MM.1S (cell line): Measurements from ENCODE around the gene TECPR2.

Source experiments
- EZH2 ChIP-seq: fragments of 300-600 bp; sonication (generic); optimal IDR thresholded peaks from 2 replicates; pipeline ENCODE3; 2017; ENCODE audit warnings: low read depth, mild to moderate bottlenecking, antibody characterized with exemption, low read length, mixed read lengths
- TF ChIP-seq, protein P1 (sequence below): fragments of 300-600 bp; sonication (generic); IDR thresholded peaks from 2 replicates; pipeline ENCODE4 v1.5.1; 2016; ENCODE audit warnings: antibody characterized with exemption, low read length, mixed read lengths

DNA sequence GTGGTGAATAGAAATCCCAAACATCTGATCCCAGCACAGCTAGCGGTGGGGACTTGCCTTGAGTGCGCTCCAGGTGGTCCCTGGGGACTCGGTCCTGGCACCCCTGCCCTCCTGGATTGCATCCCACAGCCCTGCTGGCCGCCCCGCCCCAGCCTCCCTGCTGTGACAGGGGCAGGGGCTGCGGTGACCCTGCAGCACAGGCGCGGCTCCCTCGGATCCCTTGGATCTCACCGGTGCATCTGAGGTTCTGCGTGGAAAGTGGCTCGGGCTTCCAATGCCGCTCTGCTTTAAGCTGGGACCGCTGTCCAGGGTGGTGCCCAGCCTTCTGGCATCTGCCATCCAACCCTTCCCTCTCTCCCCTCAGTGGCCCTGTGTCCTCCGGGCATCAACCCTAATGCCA, 130.8 kb downstream of the TECPR2 start:
- TF ChIP-seq, protein P1, sequence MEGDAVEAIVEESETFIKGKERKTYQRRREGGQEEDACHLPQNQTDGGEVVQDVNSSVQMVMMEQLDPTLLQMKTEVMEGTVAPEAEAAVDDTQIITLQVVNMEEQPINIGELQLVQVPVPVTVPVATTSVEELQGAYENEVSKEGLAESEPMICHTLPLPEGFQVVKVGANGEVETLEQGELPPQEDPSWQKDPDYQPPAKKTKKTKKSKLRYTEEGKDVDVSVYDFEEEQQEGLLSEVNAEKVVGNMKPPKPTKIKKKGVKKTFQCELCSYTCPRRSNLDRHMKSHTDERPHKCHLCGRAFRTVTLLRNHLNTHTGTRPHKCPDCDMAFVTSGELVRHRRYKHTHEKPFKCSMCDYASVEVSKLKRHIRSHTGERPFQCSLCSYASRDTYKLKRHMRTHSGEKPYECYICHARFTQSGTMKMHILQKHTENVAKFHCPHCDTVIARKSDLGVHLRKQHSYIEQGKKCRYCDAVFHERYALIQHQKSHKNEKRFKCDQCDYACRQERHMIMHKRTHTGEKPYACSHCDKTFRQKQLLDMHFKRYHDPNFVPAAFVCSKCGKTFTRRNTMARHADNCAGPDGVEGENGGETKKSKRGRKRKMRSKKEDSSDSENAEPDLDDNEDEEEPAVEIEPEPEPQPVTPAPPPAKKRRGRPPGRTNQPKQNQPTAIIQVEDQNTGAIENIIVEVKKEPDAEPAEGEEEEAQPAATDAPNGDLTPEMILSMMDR, result no peak
- TF ChIP-seq EZH2, result no peak
